Measurements from ENCODE around the gene GLIPR1L1.

GLIPR1L1 gene

DNA sequence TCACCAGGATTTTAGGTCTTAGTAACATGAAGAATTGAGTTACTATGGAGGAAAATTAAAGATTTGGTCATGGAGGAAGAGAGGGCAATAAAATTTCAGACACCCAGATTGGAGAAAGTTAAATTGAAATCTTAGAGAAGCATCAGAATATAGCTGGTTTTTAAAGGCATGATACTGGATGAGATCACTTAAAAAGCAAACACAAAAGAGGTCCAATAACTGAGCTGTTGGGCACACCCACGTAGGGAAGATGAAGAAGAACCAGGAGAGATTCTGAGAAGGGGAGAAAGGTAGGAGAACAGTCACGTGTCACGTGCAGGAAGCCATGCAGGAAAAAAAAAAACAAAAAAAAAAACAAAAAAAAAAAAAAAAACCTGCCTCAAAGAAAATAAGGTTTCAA lies 23.1 kb upstream of the GLIPR1L1 start:
- Histone ChIP-seq H3K36me3 (no peaks in the 10 kb centered on the region), H3K27me3 (ENCODE audit: insufficient read depth, low read depth, severe bottlenecking) (no peaks in the 10 kb centered on the region), H3K9me3 (ENCODE audit: severe bottlenecking) (no peaks in the 10 kb centered on the region), H3K27ac (no peak overlapping the region), H3K4me3 (ENCODE audit: low read depth, low read length) (no peak overlapping the region)
- TF ChIP-seq, protein P1, sequence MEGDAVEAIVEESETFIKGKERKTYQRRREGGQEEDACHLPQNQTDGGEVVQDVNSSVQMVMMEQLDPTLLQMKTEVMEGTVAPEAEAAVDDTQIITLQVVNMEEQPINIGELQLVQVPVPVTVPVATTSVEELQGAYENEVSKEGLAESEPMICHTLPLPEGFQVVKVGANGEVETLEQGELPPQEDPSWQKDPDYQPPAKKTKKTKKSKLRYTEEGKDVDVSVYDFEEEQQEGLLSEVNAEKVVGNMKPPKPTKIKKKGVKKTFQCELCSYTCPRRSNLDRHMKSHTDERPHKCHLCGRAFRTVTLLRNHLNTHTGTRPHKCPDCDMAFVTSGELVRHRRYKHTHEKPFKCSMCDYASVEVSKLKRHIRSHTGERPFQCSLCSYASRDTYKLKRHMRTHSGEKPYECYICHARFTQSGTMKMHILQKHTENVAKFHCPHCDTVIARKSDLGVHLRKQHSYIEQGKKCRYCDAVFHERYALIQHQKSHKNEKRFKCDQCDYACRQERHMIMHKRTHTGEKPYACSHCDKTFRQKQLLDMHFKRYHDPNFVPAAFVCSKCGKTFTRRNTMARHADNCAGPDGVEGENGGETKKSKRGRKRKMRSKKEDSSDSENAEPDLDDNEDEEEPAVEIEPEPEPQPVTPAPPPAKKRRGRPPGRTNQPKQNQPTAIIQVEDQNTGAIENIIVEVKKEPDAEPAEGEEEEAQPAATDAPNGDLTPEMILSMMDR (IDR thresholded peaks at IDR 0.05; ENCODE audit: low read depth, low read length) = no peak
- no peak for DNase-seq

- Histone ChIP-seq H3K27ac (no peak overlapping the region), H3K4me3 (ENCODE audit: low read depth, low read length) (no peak overlapping the region), H3K36me3 (no peaks in the 10 kb centered on the region), H3K27me3 (ENCODE audit: insufficient read depth, low read depth, severe bottlenecking) (no peaks in the 10 kb centered on the region), H3K9me3 (ENCODE audit: severe bottlenecking) (no peaks in the 10 kb centered on the region)
- no peak for DNase-seq
- TF ChIP-seq, protein P1 (IDR thresholded peaks at IDR 0.05; ENCODE audit: low read depth, low read length) = no peak
Measured at GRCh38 chr12:75315518-75315917, 19.0 kb upstream of the GLIPR1L1 start.

DNA sequence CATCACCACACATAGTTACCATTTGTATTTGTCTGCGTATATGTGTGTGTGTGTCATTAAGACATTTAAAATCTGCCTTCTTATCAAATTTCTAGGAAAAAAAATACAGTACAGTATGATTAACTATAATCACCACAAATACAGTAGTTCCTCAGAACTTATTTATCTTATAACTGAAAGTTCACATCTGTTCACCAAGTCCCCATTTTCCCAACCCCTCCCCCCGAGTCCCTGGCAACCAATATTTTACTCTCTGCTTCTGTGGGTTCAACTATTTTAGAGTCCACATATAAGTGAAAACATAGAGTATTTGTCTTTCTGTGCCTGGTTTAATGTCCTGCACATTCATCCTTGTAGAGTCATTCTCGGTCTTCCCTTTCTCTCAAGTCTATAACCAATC lies 16.7 kb upstream of the GLIPR1L1 start:
- Histone ChIP-seq H3K36me3 (no peaks in the 10 kb centered on the region), H3K4me3 (ENCODE audit: low read depth, low read length) (no peak overlapping the region), H3K27me3 (ENCODE audit: insufficient read depth, low read depth, severe bottlenecking) (no peaks in the 10 kb centered on the region), H3K27ac (no peak overlapping the region), H3K9me3 (ENCODE audit: severe bottlenecking) (no peaks in the 10 kb centered on the region)
- TF ChIP-seq, protein P1 (IDR thresholded peaks at IDR 0.05; ENCODE audit: low read depth, low read length) = no peak
- DNase-seq = no peak

GRCh38 chr12:75322464-75322863 lies 12.0 kb upstream of the GLIPR1L1 start:
- DNase-seq = no peak
- Histone ChIP-seq H3K27ac (no peak overlapping the region), H3K36me3 (no peaks in the 10 kb centered on the region), H3K27me3 (ENCODE audit: insufficient read depth, low read depth, severe bottlenecking) (no peaks in the 10 kb centered on the region), H3K9me3 (ENCODE audit: severe bottlenecking) (no peaks in the 10 kb centered on the region), H3K4me3 (ENCODE audit: low read depth, low read length) (no peak overlapping the region)
- TF ChIP-seq, protein P1 (IDR thresholded peaks at IDR 0.05; ENCODE audit: low read depth, low read length) = no peak

- H3K4me3 ChIP-seq (ENCODE audit: low read depth, low read length) = no peak overlapping the region
- H3K27me3 ChIP-seq (ENCODE audit: insufficient read depth, low read depth, severe bottlenecking) = no peaks in the 10 kb centered on the region
- no peaks in the 10 kb centered on the region for H3K36me3 ChIP-seq
- TF ChIP-seq, protein P1 (IDR thresholded peaks at IDR 0.05; ENCODE audit: low read depth, low read length) = no peak
- no peaks in the 10 kb centered on the region for H3K9me3 ChIP-seq (ENCODE audit: severe bottlenecking)
- DNase-seq = no peak
- H3K27ac ChIP-seq = no peak overlapping the region
Measured at GRCh38 chr12:75323663-75324062, 10.8 kb upstream of the GLIPR1L1 start.

DNA sequence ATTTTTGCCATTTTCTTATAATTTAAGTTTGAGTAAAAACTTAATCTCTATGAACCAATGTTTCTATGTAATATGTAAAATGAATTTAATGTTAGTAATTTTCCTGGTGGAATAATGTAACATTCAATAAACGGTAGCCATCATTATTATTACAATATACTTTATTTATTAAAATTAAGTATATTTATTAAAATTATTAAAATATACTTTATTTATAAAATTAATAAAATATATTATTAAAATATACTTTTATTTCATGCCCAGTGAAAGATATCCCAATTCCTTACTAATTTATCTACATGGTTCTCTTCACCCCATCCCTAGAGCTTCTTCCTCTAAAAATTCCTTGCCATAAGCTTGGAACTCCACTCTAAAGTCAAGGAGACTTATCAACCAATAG lies 6.8 kb upstream of the GLIPR1L1 start:
- H3K4me3 ChIP-seq (ENCODE audit: low read depth, low read length) = no peak overlapping the region
- no peaks in the 10 kb centered on the region for H3K9me3 ChIP-seq (ENCODE audit: severe bottlenecking)
- no peak overlapping the region for H3K27ac ChIP-seq
- TF ChIP-seq, protein P1 (IDR thresholded peaks at IDR 0.05; ENCODE audit: low read depth, low read length) = no peak
- no peak for DNase-seq
- no peaks in the 10 kb centered on the region for H3K36me3 ChIP-seq
- H3K27me3 ChIP-seq (ENCODE audit: insufficient read depth, low read depth, severe bottlenecking) = no peaks in the 10 kb centered on the region
